Activated CD4-positive, CD25-positive, alpha-beta regulatory T cell treated with anti-CD3 and anti-CD28 coated beads, Interleukin-2, amount 50 U/mL, for 24 hours (primary cell): ENCODE data around the gene RABL6.
A peak's percentile ranks its signal among the peaks of the same experiment; 100 is the strongest.
"Not testable (repeated sequence)": the region's sequence is repeated elsewhere in the genome, so short reads cannot be mapped to it uniquely, and the experiment has no call there.

Experiments
- ATAC-seq, 2 donors: fragments of 150-1000 bp; cut with Tn5 transposase; one replicate each; pipeline ENCODE4 v1.10.0; 2021; ENCODE audit warnings: mild to moderate bottlenecking in 1 of 2, moderate library complexity in 1 of 2

RABL6 gene

GRCh38 chr9:136858844-136859757, 51.4 kb downstream of the RABL6 start:
- ATAC-seq = no peak

DNA sequence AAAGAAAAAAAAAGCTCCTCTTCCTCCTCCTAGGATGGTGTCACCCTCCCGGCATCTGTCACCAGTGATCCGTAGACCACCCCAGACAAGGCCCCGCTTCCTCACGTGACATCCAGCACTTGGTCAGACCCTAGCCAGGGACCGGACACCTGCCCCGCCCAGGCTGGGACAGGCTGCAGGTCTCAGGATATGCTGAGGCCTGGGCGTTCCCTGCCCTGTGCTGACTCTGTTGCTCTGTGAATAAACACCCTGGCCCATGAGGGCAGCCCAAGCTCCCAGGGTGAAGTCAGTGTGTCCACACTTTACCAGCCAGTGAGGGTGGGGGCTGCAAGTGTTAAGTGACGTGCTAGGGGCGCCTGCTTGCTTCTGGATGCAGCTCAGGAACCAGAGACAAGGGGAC, 52.8 kb downstream of the RABL6 start:
- ATAC-seq = no peak

- ATAC-seq = no peak
Measured at GRCh38 chr9:136860933-136861873, 53.5 kb downstream of the RABL6 start.

DNA sequence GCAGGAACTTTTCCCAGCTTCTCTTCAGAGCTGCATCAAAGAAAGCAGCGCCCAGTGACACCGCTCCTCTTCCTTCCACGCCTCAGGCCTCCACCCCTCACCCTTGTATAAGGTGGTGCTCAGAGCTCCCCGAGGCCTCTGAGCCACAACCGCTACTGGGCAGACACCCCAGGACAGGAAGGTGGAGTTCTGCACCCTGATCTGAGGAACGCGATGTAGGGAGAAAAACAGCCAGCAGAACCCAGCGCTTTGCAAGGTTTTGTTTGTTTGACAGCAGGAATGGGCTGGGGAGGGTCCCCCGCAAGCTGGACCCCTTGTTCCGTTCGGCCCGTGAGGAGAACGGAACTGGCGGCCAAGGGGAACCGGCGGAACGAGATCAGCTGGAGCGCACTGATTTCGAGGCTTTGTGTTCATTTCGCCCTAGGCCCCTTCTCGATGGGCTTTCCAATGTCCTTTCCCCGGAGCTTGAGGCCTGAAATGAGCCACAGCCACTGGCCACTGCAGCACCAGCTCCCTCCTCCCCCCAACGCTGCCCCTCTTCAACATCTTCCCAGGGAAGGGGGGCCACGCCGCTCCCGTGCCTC, 54.2 kb downstream of the RABL6 start:
- no peak for ATAC-seq

- no peak for ATAC-seq
Measured at GRCh38 chr9:136862849-136863622, 55.3 kb downstream of the RABL6 start.

- no peak for ATAC-seq
Measured at GRCh38 chr9:136863623-136864273, 56.0 kb downstream of the RABL6 start.

DNA sequence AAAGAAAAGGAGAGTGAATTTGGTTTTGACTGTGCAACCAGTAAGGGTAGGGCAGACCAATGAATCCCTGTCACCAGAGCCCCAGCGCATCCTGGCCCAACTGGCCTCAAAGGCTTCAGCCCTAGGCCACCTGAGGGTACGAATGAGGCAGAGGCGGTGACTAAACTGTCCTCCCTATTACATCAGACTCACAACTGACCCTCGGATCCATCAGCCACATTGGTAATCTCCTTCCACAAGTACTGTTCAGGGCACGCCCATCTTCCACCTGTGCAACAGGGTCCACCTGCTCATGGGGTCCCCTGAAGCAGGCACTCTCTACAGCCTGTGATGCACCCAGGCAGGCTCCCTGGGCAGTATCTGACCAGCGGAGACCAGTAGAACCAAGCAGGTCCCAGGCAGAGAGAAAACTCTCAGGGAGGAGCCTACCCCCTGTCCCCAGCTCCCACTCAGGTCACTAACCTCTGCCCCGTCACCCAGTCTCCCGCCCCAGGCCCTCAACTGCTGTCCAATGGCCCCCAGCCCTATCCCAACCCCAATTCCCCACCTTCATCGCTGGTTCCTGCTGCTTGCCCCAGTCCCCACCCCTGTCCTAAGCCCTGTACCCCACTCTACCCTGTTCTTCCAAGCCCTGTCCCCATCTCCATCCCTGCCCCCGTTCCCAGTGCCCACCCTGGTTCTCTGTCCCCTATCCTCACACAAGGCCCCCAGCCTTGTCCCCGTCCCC, 57.5 kb downstream of the RABL6 start:
- no peak for ATAC-seq

GRCh38 chr9:136865768-136866103, 58.0 kb downstream of the RABL6 start:
- peak in 1 of 2 donors; percentile 5 for ATAC-seq

- ATAC-seq = not testable (repeated sequence)
Measured at GRCh38 chr9:136866898-136867421, 59.2 kb downstream of the RABL6 start.

- ATAC-seq = no peak
Measured at GRCh38 chr9:136867480-136867879, 59.7 kb downstream of the RABL6 start.

DNA sequence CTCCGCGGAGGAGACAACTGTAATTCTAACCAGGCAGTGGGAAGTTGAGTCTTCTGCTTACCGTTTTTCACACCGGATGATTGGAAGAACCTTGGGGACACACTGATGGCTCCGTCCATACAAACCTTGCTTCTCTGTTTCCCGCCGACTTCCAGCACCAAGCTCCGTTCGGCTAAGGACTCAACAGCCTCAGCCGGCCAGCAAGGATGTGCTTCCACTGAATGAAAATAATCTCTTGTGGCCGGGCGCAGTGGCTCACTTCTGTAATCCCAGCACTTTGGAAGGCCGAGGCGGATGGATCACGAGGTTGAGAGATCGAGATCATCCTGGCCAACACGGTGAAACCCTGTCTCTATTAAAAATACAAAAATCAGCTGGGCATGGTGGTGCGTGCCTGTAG, 60.2 kb downstream of the RABL6 start:
- ATAC-seq = no peak

- ATAC-seq = no peak
Measured at GRCh38 chr9:136868644-136869043, 60.9 kb downstream of the RABL6 start.

DNA sequence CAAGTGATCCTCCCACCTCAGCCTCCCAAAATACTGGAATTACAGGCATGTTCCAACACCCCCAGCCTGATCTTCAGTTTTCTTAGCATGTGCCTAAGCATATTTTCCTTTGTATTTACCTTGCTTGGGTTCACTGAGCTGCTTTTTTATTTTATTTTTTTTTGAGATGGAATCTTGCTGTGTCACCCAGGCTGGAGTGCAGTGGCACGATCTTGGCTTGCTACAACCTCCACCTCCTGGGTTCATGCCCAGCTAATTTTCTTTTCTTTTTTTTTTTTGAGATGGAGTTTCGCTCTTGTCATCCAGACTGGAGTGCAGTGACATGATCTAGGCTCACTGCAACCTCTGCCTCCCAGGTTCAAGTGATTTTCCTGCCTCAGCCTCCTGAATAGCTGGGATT, 61.9 kb downstream of the RABL6 start:
- not testable (repeated sequence) for ATAC-seq

GRCh38 chr9:136875155-136875554, 67.4 kb downstream of the RABL6 start:
- no peak for ATAC-seq

DNA sequence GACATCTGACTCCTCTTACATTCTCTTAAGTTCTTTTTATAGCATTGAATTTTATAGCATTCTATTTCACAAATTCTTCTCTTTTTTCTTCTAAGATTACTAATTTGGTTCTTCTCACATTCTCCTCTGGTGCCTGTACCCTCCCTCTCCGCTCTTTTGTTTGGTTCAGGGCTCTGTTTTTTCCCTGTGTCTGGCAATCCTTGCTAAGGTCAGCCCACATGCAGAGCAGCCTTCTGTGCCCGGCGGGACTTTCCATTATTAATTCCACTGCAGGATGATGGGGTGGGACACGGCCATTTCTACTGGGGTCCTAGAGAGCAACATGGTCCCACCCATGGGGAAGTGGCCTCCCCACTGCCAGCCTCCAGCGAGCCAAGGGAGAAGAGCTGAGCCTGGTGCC, 68.7 kb downstream of the RABL6 start:
- ATAC-seq = no peak

DNA sequence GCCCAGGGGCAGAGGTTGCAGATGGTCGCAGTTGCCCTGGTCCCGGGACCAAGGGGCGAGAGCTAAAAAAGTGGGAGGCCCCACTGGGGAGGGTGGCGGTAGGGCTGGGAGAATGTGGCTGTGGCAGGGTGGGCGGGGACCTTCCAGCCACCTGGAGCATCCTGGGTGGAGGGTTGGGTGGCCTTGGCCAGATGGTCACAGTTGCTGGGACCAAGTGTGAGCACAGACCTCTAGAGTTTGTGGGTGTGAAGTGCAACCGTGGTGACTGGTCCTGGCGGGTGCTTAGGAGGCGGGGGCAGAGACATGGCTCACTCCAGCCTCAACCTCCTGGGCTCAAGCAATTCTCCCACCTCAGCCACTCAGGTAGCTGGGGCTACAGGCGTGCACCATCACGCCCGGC, 72.9 kb downstream of the RABL6 start:
- ATAC-seq = no peak

DNA sequence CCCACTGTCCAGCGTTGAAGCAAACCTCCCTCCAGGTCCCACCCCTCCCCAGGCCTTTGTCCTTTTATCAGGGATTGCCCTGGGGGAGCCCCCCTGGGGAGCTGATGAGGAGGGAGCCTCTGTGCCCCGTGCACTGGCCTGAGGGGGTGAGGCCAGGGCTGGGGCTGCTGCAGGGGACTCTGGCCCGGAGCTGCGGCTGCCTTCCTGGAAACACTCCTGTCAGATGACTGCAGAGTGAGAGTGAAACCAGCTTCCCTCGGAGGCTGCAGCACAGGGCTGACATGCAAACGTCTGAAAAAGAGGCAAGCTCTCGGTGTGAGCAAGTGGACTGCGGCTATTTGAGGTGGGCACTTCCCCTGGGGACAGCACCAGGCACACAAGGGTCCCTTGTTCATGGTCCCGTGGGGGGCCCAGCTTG, 74.0 kb downstream of the RABL6 start:
- ATAC-seq = peak; percentile 10 to 19

DNA sequence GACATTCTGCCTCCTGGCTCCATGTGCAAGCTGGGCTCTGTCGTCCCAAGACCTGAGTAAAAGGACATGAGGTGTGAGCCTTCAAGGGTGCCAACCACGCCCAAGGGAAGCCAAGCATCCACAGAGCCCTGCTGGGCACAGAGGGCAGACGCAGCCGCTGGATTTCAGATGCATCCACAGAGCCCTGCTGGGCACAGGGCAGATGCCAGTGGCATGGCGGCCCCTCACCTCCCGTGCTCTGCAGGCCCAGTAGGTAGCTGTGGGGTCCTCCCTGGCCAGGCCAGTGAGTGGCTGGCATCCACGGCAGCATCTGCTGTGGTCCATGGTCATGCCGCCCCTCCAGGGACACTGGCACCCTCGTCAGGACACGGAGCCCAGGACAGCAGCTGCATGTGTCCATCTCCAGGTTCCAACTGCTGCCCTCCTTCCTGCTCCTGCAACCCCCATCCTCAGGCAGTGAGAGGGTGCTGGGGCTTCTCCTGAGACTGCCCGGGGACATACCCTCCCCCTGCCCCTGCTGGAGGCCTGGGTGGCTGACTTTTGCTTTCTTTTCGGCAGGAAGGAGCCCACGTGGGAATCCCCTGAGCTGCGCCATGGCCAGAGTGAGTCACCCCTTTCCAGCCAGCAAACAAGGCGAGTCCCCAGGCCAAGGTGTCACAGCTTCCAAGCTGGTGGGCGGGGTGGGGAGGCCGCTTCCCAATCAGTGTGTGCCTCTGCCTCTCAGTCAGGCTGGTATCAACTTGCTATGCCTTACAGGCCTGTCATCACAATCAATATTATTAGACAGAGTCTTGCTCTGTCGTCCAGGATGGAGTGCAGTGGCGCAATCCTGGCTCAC, 74.6 kb downstream of the RABL6 start:
- peak; percentile 57 for ATAC-seq

GRCh38 chr9:136882947-136883283, 75.2 kb downstream of the RABL6 start:
- not testable (repeated sequence) for ATAC-seq

- not testable (repeated sequence) for ATAC-seq
Measured at GRCh38 chr9:136883670-136884069, 75.9 kb downstream of the RABL6 start.
